Amygdala (tissue), 56 donors: ENCODE results near the gene HS3ST5.
"Not testable (repeated sequence)": the region's sequence is repeated elsewhere in the genome, so short reads cannot be mapped to it uniquely, and the experiment has no call there.

ENCODE experiments used
- DNase-seq, 56 donors: peaks; one replicate each; lab custom pipeline; 2025; lab: John Stamatoyannopoulos, UW

Gene HS3ST5

DNA sequence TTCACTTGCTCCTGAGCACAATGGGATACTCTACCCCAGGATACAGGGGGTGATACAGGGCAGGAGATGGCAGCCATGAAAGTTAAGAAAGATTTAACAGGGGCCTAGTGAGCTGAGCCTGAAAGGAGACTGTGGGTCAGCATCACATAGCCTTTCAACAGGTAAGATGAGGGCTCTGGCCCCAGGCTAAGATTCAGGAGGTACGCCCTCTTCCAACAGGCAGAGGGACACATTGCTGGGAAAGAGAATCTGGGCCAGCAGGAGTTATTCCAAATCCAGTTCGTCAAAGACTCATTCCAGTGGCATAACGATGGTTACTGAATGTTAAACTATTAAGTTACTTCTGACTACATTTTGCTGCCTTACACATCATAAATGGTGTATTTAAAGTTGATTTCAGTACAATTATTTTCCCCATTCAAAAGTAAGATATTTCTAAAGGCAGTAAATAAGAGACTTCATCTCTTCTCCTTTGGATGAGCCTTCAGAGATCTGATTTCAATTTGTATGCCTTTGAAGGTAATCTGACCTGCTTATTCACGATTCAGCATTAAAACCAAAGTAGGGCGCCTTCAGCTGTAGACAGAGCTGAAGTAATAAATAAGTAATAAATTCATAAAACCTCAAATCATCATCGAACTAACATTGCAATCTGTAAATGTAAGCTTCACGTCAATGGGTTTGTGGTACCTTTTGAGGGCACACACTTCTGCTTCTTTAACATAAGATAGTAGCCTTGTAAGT is 62.4 kb downstream of the HS3ST5 start:
- no peak for DNase-seq

DNA sequence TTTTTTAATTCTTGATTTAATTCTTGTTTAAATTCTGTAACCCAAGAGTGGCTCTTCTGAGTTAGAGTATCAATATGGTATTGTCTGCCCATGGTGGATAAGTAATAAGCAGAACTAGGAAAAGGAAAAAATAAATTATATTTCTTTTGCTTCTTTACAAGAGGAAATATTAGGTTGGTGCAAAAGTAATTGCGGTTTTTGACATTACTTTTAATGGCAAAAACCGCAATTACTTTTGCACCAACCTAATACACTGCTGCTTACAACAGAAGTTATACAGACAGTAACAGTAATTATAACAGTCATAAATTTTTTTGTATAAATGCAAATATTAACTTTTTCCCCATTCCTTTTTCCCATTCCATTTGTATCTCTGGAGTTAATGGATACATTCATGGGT is 65.6 kb downstream of the HS3ST5 start:
- DNase-seq = no peak

DNA sequence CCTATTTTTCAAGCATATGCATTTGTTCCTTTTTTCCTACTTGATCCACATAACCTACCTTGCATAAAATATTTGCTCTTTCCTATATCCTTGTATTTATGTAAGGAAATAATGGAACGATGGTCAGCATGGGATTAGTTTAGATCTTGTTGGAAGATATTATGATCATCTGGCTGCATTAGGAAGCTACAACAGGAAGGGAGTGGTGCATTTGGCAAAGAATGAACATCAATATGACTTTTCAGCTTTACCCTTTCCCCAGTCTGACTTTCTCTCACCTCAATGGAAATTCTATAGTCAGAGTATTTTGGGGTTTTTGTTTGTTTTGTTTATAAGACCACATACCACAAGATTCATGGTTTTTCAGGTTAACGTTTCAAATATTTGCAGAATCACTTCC is 66.0 kb downstream of the HS3ST5 start:
- no peak for DNase-seq

DNA sequence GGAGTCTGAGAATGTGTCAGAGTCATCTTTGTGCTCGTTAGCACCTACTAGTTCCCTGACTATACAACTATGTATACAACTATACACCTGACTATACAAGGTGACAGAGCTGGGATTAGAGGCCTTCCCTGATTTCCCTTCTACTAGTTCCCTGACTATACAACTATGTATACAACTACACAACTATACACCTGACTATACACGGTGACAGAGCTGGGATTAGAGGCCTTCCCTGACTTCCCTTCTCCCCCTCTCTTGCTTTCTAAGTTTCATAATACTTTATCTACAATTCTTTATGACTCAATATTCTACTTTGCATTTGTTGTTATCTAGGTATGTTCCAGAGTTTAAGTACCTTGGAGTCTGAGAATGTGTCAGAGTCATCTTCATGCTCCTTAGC is 68.0 kb downstream of the HS3ST5 start:
- DNase-seq = no peak

DNA sequence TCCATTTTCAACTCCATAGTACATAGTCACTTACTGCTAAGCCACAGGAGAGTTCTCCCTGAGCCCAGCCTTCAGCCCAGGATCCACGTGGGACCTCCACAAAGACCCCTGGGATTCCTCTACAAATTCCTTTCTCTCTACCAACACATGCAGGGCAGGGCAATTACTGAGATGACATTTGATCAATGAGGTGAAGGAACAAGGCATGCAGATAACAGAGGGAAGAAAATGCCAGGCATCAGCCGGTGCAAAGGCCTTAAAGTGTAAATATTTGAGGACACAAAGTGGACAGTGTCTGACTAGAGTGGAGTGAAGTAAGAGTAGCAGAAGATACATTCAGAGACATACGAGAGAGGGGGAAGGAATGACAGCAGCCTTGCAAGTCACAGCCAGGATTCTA is 70.2 kb downstream of the HS3ST5 start:
- DNase-seq = no peak

DNA sequence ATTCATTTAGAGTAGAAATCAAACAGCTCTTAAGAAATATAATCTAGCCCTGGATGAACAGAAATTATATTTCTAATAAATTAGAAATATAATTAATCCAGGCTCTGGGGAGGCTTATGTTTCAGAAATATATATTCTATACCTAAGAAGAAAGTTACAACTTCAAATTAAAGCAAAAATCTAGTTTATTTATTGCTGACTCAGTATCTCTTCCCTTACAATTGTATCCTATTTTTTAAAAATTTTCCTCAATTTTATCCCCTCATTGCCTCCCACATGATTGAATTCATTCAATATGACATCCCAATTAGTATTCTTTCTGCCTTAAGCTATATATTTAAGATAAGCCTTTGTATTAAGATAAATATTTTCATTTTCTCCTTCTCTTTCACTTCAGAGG is 71.4 kb downstream of the HS3ST5 start:
- no peak for DNase-seq

DNA sequence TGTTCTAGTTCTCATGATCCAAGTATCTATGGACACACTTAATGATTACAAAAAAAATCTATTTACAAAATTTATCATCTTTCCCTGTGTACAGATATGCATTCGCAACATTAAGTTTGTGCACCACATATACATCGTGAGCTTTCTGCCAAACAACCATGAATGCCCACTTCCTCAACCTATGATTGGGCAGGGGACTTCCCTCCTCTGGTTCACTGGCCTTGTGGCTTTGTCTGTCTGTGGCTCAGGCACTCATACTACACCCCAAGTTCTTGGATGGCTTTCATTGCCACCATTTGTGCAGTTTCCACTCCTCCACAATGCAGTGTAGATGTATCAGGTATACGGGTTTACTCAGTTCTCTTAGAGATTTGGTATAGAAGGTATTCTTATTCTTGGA is 74.9 kb downstream of the HS3ST5 start:
- no peak for DNase-seq

DNA sequence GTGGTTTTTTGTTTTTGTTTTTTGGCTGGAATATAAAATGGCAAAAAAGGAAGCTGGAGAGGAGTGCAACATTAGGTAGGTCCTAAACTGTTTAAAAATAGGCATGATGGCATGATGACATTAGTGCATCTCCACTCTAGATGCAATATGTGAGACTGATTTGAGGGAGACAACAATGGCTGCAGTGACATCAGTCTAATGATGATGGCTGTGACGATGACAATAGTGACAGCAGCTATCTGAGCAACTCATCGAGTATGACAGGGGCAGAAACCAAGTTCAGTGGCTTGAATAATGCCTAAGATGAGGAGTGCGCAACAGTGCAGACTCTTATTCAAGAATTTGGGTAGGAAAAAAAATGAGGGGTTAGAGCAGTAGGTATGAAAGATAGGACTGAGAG is 82.0 kb downstream of the HS3ST5 start:
- DNase-seq = no peak

DNA sequence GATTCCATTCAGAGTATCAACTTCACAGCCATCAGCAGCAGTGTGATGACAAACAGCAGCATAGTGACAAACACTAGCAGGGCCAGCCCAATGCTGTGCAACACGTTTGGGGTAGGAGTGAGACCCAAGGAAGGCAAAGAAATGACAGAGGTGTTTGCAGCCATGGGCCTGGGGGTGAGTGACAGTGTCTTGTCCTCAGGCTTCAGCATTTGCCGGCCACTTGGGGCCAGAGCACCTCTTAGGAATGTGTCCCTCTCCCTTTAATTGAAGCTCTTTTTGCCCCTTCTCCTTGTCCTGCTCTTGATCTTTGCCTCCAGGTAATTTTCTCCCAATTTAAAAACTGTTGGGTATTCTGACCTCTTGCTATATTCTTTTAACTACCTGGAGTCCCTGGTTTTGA is 84.4 kb downstream of the HS3ST5 start:
- DNase-seq = no peak

DNA sequence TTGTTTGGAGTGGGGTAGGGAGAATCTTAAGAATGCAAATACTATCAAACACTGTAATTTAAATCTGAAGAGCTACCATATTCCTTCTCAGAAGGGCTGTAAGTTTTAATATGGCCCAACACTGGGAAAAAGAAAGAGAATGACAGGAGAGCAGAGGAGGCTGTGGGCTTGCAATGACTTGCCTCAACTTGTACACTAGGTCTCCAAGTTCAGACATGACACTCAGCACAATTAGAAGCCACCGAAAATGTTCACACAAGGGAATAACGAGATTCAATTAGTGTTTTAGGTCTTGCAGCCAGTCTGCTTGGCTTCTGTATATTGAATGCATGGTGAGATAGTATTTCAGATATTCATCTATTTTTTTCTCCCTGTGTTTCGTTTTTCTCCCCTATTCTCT is 89.4 kb downstream of the HS3ST5 start:
- DNase-seq = no peak

DNA sequence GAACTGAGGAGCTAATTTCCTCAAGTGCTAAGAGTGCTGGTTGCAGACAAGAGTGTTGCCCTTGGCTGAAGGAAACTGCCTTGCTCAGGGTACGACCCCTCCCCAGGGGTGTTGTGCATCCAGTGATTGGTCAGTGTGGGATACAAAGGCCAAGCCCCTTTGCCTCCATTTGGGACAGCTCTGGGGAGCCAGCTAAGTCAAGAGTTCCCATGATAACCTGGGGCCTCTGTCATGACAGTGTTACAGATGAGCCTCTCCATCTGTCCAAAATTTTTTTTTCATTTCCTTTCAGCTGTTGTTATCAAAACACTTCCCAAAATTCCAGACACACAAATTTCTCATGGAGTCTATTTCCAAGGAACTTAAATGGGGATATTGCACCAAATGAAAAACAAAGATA is 93.3 kb downstream of the HS3ST5 start:
- no peak for DNase-seq

DNA sequence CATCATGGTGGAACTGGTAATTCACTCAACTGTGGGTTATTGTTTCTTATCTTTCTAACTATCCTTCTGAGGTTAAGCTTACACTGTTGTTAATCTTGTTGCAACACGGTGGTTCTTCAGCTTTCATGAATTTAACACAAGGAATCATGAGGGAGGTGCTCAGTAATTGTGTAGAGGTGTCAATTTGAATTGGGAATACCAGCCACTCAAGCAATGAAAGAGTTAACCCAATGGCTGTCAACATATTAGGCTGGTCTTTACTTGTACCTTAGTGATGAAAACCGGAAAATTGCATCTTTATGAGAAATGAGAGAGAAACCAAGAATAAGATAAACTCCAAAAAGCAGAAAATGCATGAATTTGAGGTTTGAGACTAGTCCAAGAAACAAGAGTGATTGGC is 95.7 kb downstream of the HS3ST5 start:
- no peak for DNase-seq

DNA sequence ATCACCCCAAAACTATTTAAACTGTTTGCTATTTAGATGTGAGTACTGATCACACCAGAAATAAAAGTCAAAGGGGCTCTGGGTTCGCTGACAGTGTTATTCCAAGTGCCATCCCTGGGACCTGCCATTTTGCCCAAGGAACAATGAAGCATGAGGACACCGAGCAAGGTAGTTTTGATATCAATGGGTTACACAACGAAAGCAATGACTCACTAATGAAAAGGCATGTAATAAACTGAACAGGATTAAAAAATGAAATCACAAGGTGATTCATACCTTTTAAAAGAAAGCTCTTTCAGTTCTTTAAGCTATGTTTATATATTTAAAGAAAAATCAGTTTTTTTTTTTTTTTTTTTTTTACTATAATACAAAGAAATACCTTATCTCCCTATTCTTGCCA is 102.0 kb downstream of the HS3ST5 start:
- DNase-seq = no peak

DNA sequence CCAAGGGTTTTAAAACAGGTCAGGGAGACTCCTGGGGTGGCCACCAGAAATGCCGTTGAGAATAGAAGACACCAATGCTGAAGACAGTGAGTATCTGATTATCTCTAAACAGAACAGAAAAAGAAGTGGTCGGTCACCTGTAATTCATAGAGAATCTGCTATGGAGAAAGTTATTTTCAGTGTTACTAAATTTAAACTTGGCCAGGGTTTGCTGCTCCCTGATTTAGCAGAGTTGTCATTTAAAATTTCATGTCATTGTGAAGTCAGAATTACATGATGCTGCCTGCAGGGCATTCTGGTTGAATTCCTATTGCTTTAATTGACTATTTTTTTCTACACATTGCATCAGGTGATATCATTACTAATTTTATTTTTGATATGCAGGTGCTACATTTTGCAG is 114.1 kb downstream of the HS3ST5 start:
- DNase-seq = no peak

DNA sequence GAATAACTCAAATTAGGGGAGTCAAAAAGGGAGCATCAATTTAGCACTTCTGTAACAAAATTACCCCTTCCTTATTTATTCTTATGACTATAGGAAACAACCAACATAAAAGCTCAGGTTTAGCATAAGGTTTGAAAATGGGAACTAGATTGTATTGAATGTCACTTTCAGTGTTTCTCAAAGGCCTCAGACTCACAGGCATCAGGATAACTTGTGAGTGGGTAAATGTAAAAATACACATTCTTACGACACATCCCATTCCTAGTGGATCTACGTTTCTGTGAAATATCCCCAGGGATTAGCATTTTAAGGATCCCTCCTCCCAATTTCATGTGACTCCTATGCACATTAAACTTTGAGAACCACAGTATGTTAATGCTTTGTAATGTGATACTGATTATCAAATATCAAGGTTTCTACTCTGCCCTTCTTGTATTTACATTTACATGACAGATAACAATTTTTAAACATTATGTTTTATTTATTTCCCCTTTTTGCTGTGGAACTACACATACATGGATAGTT is 114.8 kb downstream of the HS3ST5 start:
- DNase-seq = no peak

DNA sequence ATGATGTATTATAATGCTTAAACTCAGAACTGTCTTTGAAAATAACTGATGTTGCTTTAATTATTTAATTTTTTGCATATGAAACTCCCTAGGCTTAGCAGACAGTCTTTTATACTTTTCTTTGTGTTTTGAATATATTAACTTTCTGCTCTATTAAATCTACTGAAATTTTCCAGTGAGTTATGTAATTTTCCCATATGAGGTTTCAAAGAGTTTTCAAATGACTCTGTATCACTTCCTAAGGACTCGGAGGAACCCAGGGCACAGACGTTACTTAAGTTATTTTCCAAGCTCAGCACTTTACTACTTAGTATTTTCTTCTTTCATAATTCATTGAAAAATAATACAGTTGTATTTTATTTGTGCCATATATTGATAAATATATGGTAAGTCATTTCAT is 122.6 kb downstream of the HS3ST5 start:
- DNase-seq = no peak

DNA sequence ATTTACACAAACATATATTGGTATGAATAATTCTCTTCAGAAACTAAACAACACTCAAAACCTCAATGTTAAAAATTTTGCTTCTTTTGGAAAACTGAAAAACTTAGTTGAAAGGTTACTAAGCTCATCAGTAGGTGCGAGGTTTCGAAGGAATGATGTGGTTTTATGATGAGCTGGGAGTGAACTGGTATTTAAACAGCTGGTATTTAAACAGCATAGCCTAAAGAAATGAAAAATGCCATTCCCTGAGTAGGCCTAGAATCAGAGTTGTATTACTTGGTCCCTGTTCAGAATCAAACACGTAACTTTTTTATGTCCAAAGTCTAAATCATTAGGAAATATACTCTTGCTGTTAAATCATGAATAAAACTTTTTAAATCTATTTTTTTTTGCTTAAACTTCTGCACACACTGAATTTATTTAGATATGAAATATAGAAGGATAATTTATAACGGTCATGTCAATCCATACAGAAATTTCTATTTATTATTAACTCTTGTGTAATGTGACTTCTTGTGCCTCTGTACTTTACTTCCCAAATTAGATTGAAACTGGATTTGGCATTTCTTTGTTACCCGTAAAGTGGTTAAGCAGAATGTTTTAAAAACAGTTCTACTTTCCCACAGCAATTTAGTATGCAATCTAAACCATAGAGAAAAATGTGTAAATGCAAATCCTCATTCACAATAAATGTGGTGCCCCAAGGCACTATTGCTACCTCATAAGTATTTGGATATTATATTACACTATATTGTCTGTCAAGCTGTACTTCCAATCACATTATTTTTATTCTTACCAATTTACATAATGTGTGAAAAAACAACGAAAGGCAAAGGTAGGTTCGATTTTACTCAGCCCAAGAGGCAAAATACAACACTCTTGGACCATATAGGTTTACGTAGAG is 124.1 kb downstream of the HS3ST5 start:
- no peak for DNase-seq

DNA sequence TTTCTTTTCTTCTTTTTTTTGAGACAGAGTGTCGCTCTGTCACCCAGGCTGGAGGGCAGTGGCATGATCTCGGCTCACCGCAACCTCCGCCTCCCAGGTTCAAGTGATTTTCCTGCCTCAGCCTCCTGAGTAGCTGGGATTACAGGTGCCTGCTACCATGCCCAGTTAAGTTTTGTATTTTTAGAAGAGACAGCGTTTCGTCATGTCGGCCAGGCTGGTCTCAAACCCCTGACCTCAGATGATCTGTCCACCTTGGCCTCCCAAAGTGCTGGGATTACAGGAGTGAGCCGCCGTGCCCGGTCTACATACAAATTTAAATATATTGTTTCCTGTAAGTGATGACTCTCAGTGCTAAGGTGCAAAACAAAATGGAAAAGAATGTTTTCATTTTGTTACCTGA is 124.8 kb downstream of the HS3ST5 start:
- DNase-seq = not testable (repeated sequence)

DNA sequence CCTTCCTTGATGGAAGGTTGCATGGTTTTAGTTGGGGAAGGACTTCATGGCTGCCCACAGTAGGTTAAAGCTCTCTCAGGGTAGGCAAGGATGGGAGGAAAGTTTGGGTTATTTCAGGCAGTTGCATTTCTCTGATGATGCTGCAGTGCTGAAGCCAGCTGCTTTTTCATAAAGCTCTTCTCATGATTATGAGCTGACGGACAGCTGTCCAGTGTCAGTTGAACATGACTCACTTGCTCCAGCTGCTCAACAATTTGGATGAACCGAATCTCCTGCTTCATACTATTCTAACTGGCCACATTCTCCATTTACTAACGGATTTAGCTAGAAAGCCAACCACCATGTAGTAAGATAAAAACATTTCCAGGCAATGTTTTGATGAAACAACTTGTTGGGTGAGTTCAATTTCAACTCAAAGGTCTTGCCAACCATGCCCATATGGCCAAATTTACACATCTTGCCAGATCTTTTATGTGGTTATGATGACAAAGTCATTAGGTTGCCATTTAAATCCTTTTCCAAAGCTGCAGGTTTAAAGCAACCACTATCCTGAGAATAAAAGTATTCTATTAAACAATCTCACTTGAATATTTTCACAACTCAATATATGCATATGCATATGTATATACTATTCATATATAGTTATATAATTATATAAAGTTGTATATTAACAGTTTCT is 125.9 kb downstream of the HS3ST5 start:
- DNase-seq = peak in 5 of 56 donors; percentile 1 to 24 (median 2)

DNA sequence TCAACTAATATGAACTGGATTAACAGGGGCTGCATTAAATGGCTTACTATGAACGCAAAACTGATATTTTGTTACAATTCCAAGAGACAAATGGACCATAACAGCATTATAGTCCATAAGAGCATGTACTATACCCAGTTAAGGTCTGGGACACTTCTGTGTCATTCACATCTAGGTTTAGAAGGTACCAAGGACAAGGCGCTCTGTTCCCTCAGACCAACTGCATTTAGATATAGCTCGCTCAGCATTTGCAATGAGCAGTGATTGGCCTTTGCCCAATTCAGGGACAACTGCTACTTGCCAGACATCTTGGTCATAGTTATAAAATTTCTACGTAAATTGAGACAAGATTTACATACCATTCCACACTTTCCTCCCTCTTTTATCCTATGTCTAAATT is 132.4 kb downstream of the HS3ST5 start:
- no peak for DNase-seq

DNA sequence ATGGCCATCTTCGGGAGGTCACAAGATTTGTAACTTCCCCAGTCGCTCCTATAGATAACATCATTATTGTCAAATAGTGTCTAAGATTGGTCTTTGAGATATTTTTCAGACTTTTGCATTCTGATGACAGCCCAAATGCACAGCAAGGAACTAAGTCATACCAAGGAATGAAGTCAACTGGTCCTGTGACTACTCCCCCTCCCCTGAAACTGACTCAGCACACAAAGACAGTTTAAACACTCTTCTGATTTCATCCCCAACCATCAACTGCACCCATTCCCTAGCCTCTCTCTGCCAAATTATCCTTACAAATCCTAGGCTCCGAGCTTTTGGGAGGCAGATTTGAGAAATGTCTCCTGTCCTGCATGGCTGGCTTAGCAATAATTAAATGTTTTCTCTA is 139.4 kb downstream of the HS3ST5 start:
- no peak for DNase-seq
